IPS-20b (cell line): ENCODE data around the gene MATN3.

Source experiments
- H3K27ac ChIP-seq: one replicate; pipeline ENCODE4 v1.5.1; 2013; ENCODE audit warnings: low read length
- H3K27me3 ChIP-seq: 2 replicates; pipeline ENCODE4 v1.6.1; 2013; ENCODE audit warnings: mild to moderate bottlenecking, low read length, inconsistent platforms; ENCODE audit not compliant: insufficient read depth
- H3K36me3 ChIP-seq: 2 replicates; pipeline ENCODE4 v1.6.1; 2013; ENCODE audit warnings: low read depth, mild to moderate bottlenecking, inconsistent platforms, low read length, moderate library complexity; ENCODE audit not compliant: insufficient read depth
- H3K4me1 ChIP-seq: 2 replicates; pipeline ENCODE4 v1.6.1; 2013; ENCODE audit warnings: mild to moderate bottlenecking, control low read depth, inconsistent platforms, low read length, moderate library complexity; ENCODE audit not compliant: insufficient read depth
- H3K4me3 ChIP-seq: 2 replicates; pipeline ENCODE4 v1.5.1; 2013; ENCODE audit warnings: mild to moderate bottlenecking, low read length, inconsistent platforms
- H3K9ac ChIP-seq: 2 replicates; pipeline ENCODE4 v1.6.1; 2013; ENCODE audit warnings: low read depth, mild to moderate bottlenecking, inconsistent platforms, low read length, moderate library complexity
- H3K9me3 ChIP-seq: 2 replicates; pipeline ENCODE4 v1.6.1; 2013; ENCODE audit warnings: mild to moderate bottlenecking, low read depth, low read length, inconsistent platforms; ENCODE audit not compliant: insufficient read depth

Gene MATN3

GRCh38 chr2:19990416-19990728 lies 22.1 kb downstream of the MATN3 start:
- H3K9me3 ChIP-seq: no peaks in the 10 kb centered on the region
- peaks cover 9% of the 10 kb centered on the region; the same call in 1 of the 2 replicates for H3K36me3 ChIP-seq
- peak overlapping the region; percentile 77 for H3K27ac ChIP-seq
- peak overlapping the region; percentile 81; the same call in 1 of the 2 replicates for H3K9ac ChIP-seq
- peak overlapping the region; percentile 96 for H3K4me3 ChIP-seq
- H3K4me1 ChIP-seq: peaks cover 6% of the 10 kb centered on the region; the same call in 1 of the 2 replicates
- H3K27me3 ChIP-seq: no peaks in the 10 kb centered on the region

- H3K36me3 ChIP-seq: peaks cover 12% of the 10 kb centered on the region; the same call in 1 of the 2 replicates
- no peaks in the 10 kb centered on the region for H3K27me3 ChIP-seq
- H3K27ac ChIP-seq: peak within 1 kb of the TSS; percentile 77
- no peaks in the 10 kb centered on the region for H3K9me3 ChIP-seq
- peak within 1 kb of the TSS; percentile 81; the same call in 1 of the 2 replicates for H3K9ac ChIP-seq
- peaks cover 6% of the 10 kb centered on the region; the same call in 1 of the 2 replicates for H3K4me1 ChIP-seq
- H3K4me3 ChIP-seq: peak within 1 kb of the TSS; percentile 96
Observed at GRCh38 chr2:19989667-19990415, 22.6 kb downstream of the MATN3 start, which contains the start of gene WDR35. Gene WDR35, minus strand, starts transcription at chr2:19990105. Its CDS starts 90 bp downstream, at chr2:19990015.

GRCh38 chr2:19989342-19989666 lies 23.2 kb downstream of the MATN3 start:
- Histone ChIP-seq H3K4me1 (peaks cover 6% of the 10 kb centered on the region; the same call in 1 of the 2 replicates), H3K4me3 (peak overlapping the region; percentile 96), H3K27me3 (no peaks in the 10 kb centered on the region), H3K27ac (peak overlapping the region; percentile 4), H3K36me3 (peaks cover 18% of the 10 kb centered on the region; the same call in 1 of the 2 replicates), H3K9ac (peak overlapping the region; percentile 81; the same call in 1 of the 2 replicates), H3K9me3 (no peaks in the 10 kb centered on the region)

GRCh38 chr2:19988600-19988999 lies 23.9 kb downstream of the MATN3 start:
- Histone ChIP-seq H3K9ac (peak overlapping the region; percentile 81; the same call in 1 of the 2 replicates), H3K9me3 (no peaks in the 10 kb centered on the region), H3K36me3 (peaks cover 22% of the 10 kb centered on the region; the same call in 1 of the 2 replicates), H3K27me3 (no peaks in the 10 kb centered on the region), H3K27ac (no peak overlapping the region), H3K4me1 (peaks cover 6% of the 10 kb centered on the region; the same call in 1 of the 2 replicates), H3K4me3 (peak overlapping the region; percentile 96)

- H3K4me1 ChIP-seq: peaks cover 6% of the 10 kb centered on the region; the same call in 1 of the 2 replicates
- H3K36me3 ChIP-seq: peaks cover 23% of the 10 kb centered on the region; the same call in 1 of the 2 replicates
- H3K9ac ChIP-seq: no peak overlapping the region
- no peak overlapping the region for H3K27ac ChIP-seq
- H3K9me3 ChIP-seq: no peaks in the 10 kb centered on the region
- peak overlapping the region; percentile 96; the same call in 1 of the 2 replicates for H3K4me3 ChIP-seq
- no peaks in the 10 kb centered on the region for H3K27me3 ChIP-seq
Observed at GRCh38 chr2:19987936-19988335, 24.5 kb downstream of the MATN3 start.

GRCh38 chr2:19982268-19982667 lies 30.2 kb downstream of the MATN3 start:
- H3K36me3 ChIP-seq: peaks cover 70% of the 10 kb centered on the region
- no peak overlapping the region for H3K9ac ChIP-seq
- no peaks in the 10 kb centered on the region for H3K4me1 ChIP-seq
- no peaks in the 10 kb centered on the region for H3K27me3 ChIP-seq
- no peaks in the 10 kb centered on the region for H3K9me3 ChIP-seq
- no peak overlapping the region for H3K4me3 ChIP-seq
- H3K27ac ChIP-seq: no peak overlapping the region

GRCh38 chr2:19979932-19980331 lies 32.5 kb downstream of the MATN3 start:
- Histone ChIP-seq H3K4me3 (no peak overlapping the region), H3K36me3 (peaks cover 80% of the 10 kb centered on the region), H3K4me1 (no peaks in the 10 kb centered on the region), H3K27ac (no peak overlapping the region), H3K9ac (no peak overlapping the region), H3K9me3 (no peaks in the 10 kb centered on the region), H3K27me3 (no peaks in the 10 kb centered on the region)

- no peaks in the 10 kb centered on the region for H3K27me3 ChIP-seq
- no peaks in the 10 kb centered on the region for H3K9me3 ChIP-seq
- H3K4me1 ChIP-seq: no peaks in the 10 kb centered on the region
- no peak overlapping the region for H3K27ac ChIP-seq
- H3K9ac ChIP-seq: no peak overlapping the region
- H3K36me3 ChIP-seq: peaks cover 78% of the 10 kb centered on the region
- H3K4me3 ChIP-seq: no peak overlapping the region
Observed at GRCh38 chr2:19973466-19973865, 39.0 kb downstream of the MATN3 start.

GRCh38 chr2:19971691-19972090 lies 40.8 kb downstream of the MATN3 start:
- Histone ChIP-seq H3K4me3 (no peak overlapping the region), H3K4me1 (no peaks in the 10 kb centered on the region), H3K27me3 (no peaks in the 10 kb centered on the region), H3K9me3 (no peaks in the 10 kb centered on the region), H3K9ac (no peak overlapping the region), H3K27ac (no peak overlapping the region), H3K36me3 (peaks cover 74% of the 10 kb centered on the region)

GRCh38 chr2:19963386-19963785 lies 49.1 kb downstream of the MATN3 start:
- no peak overlapping the region for H3K27ac ChIP-seq
- H3K4me1 ChIP-seq: no peaks in the 10 kb centered on the region
- no peaks in the 10 kb centered on the region for H3K27me3 ChIP-seq
- peaks cover 34% of the 10 kb centered on the region for H3K36me3 ChIP-seq
- no peak overlapping the region for H3K4me3 ChIP-seq
- H3K9ac ChIP-seq: no peak overlapping the region
- H3K9me3 ChIP-seq: no peaks in the 10 kb centered on the region

- Histone ChIP-seq H3K9me3 (no peaks in the 10 kb centered on the region), H3K27me3 (no peaks in the 10 kb centered on the region), H3K4me1 (no peaks in the 10 kb centered on the region), H3K9ac (no peak overlapping the region), H3K4me3 (no peak overlapping the region), H3K27ac (no peak overlapping the region), H3K36me3 (peaks cover 22% of the 10 kb centered on the region; the same call in 1 of the 2 replicates)
Observed at GRCh38 chr2:19955544-19956422, 56.7 kb downstream of the MATN3 start.
